NOMO-1 treated with dmso at 0.1 percent for 144 hours (cell line): ENCODE measurements around the gene PAPOLA.
A peak's percentile ranks its signal among the peaks of the same experiment; 100 is the strongest.
"Not testable (repeated sequence)": the region's sequence is repeated elsewhere in the genome, so short reads cannot be mapped to it uniquely, and the experiment has no call there.

Experiments used
- DNase-seq: peaks from one replicate; lab custom pipeline; 2025; ENCODE audit not compliant: unreplicated experiment; lab: John Stamatoyannopoulos, UW

PAPOLA gene

DNA sequence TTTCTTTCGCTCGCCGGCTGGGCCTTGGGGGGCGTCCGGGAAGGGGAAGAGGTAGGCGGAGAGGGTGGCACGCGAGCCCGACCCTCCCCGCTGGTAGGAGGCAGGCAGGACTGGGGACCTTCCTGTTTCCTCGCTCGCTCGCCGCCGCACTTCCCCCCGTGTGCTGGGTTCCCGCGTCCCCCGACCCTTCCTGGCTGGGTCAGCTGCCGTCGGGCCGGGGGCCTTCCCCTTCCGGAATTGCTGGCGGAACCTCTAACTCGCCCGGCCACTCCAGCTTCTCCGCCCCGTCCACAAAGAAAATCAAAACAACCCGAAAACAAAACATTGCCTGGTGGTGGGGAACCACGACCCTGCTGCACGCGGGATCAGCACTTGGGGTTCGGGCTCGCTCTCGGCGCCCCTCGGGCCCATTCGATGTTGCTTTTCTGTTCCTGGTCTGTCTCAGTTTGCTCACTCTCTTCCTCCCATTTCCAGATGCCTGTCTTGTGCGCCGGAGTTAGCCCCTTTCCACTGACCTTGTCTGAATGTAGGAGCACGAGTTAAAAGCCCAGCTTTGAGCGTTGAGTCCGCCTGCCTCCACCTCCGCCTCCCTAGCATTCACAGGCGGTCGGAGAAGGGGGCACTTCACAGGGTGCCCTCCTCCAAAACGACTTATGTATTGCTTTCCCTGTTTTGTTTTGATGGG, 581 bp downstream of the PAPOLA start:
- peak; percentile 58 for DNase-seq

DNA sequence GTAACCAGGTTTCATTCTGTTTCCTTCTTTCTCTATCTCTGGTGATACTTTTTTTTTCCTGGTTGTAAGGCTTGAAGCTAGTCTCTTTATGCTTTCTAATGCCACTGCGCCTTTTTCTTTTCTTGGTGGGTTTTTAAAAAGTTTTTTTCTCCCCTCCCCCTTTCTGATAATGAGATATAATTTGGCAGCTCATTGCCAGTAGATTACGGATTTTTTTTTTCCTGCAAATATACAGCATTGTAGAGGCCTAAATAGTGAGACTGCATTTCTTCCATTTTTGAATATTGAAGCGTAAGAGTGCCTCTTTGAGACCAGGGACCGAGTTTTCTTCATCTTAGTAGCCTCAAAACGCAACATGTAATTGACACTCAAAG, 1.1 kb downstream of the PAPOLA start:
- no peak for DNase-seq

DNA sequence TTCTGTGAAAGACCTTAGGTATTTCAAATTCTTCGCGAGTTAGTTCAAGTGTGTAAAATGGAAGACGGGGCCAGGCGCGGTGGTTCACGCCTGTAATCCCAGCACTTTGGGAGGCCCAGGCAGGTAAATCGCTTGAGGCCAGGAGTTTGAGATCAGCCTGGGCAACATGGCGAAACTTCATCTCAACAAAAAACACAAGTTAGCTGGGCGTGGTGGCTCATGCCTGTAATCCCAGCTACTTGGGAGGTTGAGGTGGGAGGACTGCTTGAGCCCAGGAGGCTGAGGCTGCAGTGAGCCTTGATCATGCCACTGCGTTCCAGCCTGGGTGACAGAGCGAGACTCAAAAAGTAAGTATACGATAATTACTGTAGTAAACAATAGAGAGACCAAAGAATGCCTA, 2.2 kb downstream of the PAPOLA start:
- DNase-seq: not testable (repeated sequence)

DNA sequence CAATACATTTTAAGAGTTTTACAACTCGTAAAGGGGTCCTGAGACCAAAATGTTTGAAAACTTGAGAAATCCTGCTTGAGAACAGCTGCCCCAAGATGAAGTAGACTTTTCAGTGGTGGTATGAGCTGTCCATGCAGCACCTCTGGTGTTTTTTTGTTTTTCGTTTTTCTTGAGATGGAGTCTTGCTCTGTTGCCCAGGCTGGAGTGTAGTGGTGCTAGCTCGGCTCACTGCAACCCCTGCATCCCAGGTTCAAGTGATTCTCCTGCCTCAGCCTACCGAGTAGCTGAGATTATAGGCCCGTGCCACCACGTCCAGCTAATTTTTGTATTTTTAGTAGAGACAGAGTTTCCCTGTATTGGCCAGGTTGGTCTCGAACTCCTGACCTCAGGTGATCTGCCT, 5.5 kb downstream of the PAPOLA start:
- no peak for DNase-seq

DNA sequence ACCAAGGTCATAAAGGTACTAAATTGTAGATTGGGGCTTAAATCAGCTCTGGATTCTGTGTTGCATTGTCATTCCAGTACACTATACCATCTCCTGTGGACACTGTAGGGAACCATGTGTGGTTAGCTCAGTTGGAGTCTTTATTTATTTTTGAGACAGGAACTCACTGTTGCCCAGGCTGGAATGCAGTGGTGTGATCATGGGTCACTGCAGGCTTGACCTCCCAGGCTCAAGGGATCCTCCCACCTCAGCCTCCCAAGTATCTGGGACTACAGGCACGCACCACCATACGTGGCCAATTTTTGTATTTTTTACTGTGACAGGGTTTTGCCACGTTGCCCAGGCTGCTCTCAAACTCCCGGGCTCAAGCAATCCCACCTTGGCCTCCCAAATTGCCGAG, 6.7 kb downstream of the PAPOLA start:
- DNase-seq: no peak

DNA sequence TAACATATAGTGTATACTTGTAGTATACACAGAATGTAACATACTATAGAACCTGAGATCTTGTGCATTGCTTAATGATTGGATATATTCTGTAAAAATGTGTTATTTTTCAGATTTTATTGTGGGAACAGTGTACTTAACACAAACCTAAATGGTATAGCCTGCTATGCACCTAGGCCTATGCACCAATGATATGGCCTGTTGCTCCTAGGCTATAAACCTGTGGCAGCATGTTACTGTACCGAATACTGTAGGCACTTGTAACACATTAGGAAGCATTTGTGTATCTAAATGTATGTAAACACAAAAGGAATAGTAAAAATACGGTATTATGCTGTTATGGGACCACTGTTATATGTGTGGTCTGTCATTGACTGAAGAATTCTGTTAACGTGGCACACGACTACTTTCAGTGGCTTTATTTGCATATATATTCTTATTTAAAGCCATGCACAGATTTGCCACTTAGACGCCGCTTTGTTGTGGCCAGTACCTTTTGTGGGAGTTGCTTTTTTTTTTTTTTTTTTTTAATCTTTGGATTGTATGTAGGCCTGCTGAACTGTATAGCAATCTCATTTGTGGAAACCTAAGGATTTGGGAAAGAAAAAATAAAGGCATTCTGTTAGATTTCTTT, 7.4 kb downstream of the PAPOLA start:
- no peak for DNase-seq

DNA sequence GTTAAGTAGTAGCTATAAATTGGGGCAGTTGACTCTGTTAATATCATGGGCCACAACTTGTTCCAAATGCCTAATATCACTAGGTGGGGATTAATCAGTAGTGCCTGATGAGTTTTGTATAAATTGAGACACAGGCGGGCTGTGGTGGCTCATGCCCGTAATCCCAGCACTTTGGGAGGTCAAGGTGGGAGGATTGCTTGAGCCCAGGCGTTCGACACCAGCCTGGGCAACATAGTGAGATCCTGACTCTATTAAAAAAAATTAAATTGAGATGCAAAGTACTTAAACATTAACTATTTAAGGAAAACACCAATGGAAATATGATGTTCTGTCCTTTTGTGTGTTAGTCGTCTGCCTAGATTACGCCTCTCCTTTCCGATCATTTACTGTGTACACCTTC, 9.0 kb downstream of the PAPOLA start:
- no peak for DNase-seq

DNA sequence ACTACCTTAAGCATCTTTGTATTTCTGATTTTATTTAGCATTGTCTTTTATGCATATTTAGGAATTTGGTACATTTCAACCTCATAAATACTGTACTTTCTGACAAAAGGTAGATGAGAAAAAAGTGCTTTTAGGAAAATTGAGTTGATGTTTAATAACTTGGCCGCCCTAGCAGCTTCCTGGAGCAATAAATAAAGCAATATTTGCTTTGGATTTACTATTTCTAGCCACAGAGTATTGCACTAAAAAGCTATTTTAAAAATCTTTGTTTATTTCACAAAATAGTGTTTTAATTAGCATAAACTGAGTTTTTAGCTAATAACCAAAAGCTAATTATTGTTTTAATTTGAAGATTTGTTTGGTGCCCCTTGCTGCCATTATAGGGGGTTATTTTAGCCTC, 9.5 kb downstream of the PAPOLA start:
- DNase-seq: no peak

DNA sequence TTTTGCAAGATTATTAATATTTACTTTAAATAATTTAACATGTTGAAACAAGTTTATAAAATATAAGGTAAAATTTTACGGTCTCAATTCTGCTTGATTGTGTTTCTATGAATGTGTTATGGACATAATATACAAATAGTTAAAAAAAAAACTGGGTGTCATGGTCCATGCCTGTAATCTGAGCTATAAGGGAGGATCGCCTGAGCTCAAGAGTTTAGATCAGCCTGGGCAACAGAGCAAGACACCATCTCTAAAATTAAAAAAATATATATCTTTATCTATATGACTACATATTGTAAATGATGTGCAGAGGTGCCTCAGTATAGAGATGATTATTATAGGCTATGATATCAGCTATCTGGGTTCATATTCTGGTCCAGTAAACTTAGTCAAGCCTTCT, 9.9 kb downstream of the PAPOLA start:
- no peak for DNase-seq

DNA sequence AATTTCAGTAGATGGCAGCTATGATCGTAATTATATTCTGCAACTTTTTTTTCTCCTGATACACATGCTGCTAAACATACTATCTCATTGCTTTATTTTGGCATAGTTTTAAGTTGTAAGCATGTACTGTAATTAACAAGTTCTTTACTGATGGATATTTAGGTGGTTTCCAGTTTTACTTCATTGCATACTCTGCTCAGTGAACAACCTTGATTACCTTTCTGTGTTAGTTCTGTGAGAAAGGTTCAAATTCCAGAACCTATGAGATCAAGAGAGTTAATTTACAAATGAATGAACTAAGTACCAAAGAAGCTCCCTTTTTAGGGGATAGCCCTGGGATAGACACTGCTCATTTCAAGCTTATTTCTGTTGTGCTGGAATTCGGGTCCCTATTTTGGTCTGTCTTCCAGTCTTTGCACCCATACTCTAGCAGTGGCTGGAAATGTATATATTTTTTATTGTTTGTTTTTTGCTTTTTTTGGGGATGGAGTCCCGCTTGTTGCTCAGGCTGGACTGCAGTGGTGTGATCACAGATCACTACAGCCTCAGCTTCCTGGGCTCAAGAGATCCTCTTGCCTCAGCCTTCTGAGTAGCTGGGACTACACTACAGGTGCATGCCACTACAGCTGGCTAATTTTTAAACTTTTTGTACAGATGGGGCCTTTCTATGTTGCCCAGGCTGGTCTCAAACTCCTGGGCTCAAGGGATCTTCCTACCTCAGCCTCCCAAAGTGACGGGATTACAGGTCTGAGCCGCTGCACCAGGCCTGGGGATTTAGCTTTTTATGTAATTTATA, 10.6 kb downstream of the PAPOLA start:
- DNase-seq: no peak

DNA sequence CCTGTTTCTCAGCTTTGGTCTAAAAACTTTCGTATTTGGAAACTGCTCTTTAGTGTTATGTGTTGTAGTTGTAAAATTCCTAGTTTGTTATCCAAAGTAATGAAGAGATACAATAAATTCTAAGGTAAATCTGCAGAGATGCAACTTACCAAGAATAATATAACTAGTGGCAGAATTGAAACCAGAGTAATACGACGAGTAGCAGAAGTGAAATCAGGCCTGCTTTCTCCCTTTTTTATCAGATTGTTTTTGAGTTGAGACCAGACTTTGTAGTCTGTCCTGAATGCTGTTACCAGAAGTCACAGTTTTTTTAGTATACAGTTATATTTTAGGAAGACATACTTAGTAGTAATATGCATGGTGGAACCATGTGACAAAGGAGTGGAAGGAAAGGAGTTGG, 12.5 kb downstream of the PAPOLA start:
- DNase-seq: no peak

DNA sequence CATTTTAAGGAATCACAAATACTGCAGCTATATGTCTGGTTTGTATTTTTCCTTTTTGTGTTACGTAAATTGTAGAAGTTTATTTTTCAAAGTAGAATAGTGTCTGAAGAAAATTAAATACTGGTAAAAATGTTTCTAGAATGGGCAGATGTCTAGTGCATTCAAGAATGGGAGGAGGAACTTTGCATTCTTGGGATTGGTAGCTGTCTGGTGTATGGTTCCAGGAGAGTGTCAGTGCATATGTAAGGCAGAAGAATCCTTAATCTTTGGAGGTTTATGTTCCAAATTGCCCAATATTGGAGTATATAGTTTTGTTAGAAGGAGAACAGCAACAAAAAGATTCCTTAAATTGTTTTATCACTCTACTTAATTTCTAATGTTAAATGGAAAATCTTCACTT, 13.5 kb downstream of the PAPOLA start:
- no peak for DNase-seq

DNA sequence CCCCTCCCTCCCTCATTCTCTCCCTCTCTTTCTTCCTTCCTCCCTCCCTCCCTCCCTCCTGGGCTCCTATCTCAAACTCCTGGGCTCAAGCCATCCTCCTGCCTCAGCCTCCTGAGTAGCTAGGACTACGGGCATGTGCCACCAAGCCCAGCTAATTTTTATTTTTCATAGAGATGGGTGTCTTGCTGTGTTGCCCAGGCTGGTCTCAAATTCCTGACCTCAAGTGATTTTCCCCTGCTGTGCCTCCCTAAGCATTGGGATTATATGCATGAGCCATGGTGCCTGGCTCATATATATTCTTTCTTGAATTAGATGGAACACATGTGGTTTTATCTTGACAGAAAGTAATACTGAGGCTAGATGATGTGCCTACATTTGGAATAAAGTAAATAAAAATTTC, 14.2 kb downstream of the PAPOLA start:
- DNase-seq: no peak

DNA sequence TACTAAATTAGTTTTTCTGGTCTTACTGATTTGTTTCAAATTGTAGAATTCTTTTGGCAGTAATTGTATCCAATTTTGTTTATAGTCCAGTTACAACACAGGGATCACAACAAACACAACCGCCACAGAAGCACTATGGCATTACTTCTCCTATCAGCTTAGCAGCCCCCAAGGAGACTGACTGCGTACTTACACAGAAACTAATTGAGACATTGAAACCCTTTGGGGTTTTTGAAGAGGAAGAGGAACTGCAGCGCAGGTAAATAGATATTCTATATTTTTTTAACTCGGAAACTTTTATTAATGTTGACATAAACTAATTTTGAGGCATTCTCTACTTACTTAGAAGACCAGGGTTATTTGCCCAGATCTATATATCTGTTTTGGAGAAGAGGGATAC, 17.8 kb downstream of the PAPOLA start:
- DNase-seq: no peak

DNA sequence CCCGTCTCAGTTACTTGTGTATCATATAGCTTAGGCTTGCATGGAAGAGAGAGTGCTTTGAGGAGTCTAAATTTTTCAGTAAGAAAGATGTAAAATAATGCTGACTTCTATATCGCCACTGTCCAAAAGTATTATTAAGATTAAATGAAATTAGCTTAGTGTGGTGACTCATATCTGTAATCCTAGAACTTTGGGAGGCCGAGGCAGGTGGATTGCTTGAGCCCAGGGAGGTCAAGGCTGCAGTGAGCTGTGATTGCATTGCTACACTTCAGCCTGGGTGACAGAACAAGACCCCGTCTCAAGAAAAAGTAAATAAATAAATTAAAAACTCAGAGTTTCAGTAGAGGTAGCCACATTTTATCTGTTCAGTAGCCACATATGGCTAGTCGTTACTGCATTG, 23.3 kb downstream of the PAPOLA start:
- DNase-seq: no peak

DNA sequence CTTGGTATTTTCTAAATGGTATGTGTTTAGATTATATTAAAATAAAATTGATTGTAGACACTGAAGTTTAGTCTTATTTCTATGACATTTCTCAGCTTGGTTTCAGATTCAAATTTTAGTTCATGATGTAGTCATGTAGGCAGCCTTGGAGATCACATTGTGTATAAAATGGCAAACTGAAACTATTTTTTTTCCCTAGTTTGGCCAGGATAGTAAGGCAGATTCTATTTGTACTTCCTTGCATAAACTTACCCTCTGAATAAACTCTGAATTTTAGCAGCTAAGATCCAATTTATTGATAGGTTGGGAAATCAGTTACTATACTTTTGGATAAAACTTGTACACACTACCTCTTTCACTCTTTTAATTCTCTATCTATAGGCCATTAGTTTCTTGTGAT, 30.4 kb downstream of the PAPOLA start:
- no peak for DNase-seq

DNA sequence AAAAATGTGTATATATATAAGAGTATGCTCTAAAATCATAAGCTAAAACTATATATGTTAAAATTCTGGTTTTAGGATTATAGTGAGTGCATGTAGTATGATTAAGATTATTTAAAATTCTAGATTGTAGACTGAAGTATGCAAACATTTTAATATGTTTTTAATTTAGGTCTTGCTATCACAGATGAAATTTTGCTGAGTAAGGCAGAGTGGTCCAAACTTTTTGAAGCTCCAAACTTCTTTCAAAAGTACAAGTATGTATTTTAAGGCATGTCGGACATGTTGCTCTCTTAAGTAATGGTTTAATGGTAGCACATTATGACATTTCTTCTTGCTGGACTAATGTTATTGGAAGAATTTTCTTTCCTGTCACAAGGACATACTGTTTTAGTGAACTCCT, 34.6 kb downstream of the PAPOLA start:
- DNase-seq: no peak

DNA sequence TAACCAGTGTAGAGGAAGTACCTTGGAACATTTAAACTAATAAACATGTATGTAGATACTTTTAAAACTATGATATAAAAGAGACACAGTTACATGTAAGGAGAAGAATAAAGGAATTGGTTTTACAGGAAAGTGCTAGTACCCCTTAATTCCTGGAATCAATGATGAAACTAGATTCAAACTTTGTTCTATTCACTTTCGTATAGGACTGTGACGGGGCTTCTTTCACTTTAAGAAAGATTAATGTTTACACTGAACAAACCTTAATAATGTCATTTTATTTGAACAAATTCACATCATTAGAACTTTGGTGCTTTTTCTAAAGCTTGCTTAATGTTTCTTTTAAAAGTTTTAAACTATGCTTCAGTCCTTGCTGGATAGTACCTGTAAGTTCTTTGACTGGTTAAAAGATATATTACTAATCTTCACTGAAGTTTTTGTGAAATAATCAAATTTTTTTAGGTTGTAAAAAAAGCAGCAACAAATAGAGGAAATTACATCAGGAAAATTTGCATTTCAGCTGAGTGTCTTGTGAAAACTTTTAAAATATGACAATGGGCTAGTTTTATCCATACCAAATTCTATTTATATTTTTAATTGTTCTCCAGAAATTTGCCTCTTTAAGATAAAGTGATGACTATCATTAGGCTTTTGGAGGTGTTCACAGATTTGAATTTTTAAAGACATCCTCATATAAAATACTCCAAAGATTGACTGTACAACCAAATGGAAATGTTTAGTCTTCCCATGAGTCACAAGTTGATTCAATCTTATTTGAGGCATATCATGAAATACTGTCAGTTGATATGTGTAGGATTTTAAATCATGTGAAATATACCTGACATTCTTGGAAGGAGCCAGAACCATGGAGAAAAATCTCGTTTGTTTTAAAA, 36.2 kb downstream of the PAPOLA start:
- no peak for DNase-seq

DNA sequence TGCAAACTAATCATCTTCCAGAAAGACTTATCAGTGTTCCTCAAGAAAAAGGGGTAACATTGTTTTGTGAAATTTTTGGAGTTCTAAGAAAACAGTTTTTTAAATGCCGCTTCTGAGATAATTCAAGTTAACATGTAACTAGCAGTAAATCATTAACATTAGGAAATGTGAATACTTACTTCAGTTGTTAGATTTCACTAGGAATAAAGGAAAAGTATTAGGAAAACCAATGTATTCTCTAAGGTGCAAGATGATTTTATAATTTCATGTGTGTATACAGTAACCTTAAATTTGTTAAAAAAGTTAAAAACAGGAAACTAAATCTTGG, 36.8 kb downstream of the PAPOLA start:
- DNase-seq: no peak

DNA sequence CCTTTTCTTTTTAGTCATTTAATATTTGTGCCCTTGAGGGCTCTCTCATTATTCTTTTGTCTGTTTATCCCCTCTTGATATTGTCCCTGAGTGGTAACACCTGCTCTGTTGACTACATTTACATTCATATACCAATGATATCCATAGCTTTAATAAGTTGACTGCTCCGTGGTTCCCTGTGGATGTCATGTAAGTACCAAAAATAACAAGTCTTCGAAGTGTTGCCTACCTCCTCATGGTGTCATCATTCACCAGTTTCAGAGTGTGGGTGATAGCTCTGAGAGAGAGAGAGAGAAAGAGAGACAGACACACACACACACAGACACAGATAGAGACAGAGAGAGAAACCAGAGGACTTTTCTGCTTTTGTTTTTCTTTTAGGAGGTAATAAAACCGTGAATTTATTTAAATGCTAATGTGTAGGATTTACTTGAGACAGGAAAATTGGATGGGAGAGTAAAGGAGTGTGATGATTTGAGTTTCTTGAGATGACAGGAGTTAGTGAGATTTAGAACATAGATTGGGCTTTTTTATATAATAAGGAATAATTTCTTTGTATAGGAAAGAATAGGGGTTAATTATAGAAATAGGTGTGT, 52.2 kb downstream of the PAPOLA start:
- DNase-seq: no peak

DNA sequence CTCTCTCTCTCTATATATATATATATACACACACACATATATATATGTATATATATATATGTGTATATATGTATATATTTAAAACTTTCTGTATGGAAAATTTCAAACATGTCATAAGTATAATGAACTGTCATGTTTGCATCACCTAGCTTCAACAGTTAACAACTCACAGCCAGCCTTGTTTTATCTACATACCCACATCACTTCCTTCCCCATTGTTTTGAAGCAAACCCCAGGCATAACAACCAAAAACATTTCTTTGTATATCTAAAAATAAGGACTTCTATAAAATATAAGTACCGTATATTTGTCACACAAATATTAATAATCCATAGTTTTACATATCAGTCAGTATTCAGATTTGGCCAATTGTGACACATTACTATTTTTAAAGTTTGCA, 57.4 kb downstream of the PAPOLA start:
- no peak for DNase-seq
